Measurements from ENCODE around the gene CCNY.

CCNY gene

GRCh38 chr10:35379226-35380137, 43.2 kb downstream of the CCNY start:
- no peak for DNase-seq (ENCODE audit: low read depth in 3 of 3, low spot score in 1 of 3)

- no peak for DNase-seq (ENCODE audit: low read depth in 3 of 3, low spot score in 1 of 3)
Measured at GRCh38 chr10:35382096-35382495, 45.8 kb downstream of the CCNY start.

- no peak for DNase-seq (ENCODE audit: low read depth in 3 of 3, low spot score in 1 of 3)
Measured at GRCh38 chr10:35384265-35384868, 48.1 kb downstream of the CCNY start.

- no peak for DNase-seq (ENCODE audit: low read depth in 3 of 3, low spot score in 1 of 3)
Measured at GRCh38 chr10:35386594-35387174, 50.4 kb downstream of the CCNY start.

DNA sequence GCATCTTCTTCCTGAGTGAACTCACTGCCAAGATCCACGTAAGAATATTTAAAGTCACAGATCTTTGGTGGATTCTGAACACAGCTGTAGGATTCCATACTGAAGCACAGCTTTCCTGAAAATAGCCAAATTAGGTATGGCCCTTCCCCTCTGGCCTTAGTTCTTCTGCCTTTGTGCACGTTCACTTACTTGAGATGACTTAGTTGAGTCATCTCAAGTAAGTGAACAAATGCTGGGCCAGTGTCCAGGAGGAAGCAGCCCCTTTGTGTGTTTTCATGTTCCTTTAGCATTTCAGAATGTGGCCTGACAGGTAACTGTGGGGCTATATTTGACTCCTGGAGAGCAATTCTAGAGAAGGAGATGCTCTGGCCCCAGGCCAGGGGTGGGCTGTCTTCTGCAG, 51.5 kb downstream of the CCNY start:
- no peak for DNase-seq (ENCODE audit: low read depth in 3 of 3, low spot score in 1 of 3)

DNA sequence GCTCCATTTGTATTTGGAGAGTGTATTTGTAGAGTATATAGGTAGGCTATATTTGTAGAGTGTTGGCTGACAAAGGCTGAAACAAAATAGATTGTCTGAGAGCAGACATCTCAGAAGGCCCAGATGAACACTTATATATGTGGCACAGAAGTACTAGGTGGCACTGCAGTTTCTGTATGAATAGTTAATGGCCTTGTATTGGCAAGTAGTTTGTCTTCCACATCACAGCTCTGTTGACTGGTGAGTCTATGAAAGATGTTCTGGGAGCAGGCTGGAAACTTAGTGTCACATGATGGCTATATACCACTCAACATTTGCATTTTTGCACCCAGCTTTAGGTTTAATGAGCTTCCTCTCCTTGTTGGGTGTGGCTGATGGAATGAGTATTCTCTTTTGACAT, 51.9 kb downstream of the CCNY start:
- no peak for DNase-seq (ENCODE audit: low read depth in 3 of 3, low spot score in 1 of 3)

DNA sequence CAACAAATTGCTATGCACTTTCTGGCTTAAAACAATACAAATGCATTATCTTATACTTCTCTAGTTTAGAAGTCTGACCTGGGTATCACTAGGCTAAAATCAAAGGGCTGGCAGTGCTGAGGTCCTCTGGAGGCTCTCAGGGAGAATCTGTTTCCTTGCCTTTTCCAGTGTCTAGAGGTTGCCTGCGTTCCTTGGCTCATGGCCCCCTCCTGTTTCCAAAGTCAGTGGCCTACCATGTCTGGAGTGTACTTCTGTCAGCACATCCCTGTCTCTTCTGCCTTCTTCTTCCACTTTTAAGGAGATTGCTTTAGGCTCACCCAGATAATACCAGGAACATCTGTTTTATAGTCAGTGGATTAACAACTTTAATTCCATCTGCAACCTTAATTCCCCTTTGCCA, 52.4 kb downstream of the CCNY start:
- no peak for DNase-seq (ENCODE audit: low read depth in 3 of 3, low spot score in 1 of 3)

- no peak for DNase-seq (ENCODE audit: low read depth in 3 of 3, low spot score in 1 of 3)
Measured at GRCh38 chr10:35390161-35390840, 54.0 kb downstream of the CCNY start.

DNA sequence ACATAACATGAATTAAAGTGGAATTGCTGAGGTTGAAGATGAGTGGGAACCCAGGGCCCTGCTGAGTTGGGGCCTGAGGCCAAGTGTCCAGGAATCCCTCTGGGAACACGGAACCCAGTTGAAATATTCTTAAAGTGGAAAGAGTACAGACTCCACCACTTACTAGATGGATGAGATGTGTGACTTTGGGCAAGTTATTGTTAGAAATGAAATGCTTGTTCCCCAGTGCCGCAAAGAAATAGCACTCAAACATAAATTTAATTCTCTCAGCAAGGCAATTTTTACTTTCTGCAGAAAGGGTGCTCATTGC, 54.5 kb downstream of the CCNY start:
- DNase-seq (ENCODE audit: low read depth in 3 of 3, low spot score in 1 of 3) = no peak

GRCh38 chr10:35391153-35391953, 55.0 kb downstream of the CCNY start:
- DNase-seq (ENCODE audit: low read depth in 3 of 3, low spot score in 1 of 3) = no peak

DNA sequence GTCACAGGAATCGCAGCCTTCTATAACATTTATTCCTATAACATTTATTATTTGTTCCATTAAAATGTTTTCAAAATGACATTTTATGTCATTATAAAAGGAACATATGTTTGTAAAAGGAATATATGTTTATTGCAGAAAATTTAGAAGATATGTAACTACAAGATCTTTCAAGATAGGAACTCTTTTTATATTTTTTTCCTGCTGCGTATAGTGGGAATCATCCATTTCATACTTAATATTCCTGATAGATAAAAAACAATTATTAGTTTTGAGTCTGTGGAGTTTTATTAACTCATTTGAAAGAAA, 55.6 kb downstream of the CCNY start:
- DNase-seq (ENCODE audit: low read depth in 3 of 3, low spot score in 1 of 3) = no peak

GRCh38 chr10:35392482-35393228, 56.3 kb downstream of the CCNY start:
- DNase-seq (ENCODE audit: low read depth in 3 of 3, low spot score in 1 of 3) = no peak

- DNase-seq (ENCODE audit: low read depth in 3 of 3, low spot score in 1 of 3) = no peak
Measured at GRCh38 chr10:35394411-35394851, 58.1 kb downstream of the CCNY start.

DNA sequence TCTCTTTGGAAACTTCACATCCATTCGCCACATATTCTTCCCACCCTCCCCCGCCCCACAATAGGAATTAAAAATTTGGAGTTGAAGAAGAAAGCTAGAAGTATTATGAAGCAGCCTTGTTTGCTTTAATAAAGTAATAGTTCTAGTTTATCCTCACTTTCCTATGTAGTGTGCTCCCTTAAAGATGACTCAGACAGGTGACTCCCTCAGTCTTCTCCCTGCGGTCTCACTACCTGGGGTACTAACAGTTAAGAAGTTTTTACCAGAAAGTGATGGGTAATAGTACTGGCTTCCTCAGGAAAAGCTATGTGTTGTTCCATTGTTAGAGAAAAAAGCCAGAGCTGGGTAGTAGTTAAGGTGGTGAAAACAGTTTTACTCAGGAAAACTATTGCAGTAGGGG, 58.6 kb downstream of the CCNY start:
- DNase-seq (ENCODE audit: low read depth in 3 of 3, low spot score in 1 of 3) = no peak

GRCh38 chr10:35396560-35397434, 60.5 kb downstream of the CCNY start:
- no peak for DNase-seq (ENCODE audit: low read depth in 3 of 3, low spot score in 1 of 3)

DNA sequence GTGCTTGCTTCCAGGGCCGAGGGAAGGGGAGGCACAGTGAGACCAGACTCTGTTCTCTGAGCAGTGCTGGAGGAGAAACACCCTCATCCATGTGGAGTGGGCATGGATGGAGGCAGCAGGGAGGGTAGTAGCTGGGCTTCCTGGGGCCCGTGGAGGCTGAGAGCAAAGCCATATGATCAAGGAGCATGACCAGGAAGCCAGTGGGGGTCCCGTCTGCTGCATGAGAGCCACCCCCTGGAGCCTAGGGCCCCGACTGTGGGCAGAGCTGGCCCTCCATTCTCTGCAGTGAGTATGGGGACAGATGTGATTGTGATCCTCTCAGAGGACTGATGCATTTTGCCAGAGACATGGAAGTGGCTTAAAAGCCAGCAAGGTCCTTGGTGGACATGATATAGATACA, 61.6 kb downstream of the CCNY start:
- DNase-seq (ENCODE audit: low read depth in 3 of 3, low spot score in 1 of 3) = no peak

GRCh38 chr10:35398355-35398754, 62.0 kb downstream of the CCNY start:
- no peak for DNase-seq (ENCODE audit: low read depth in 3 of 3, low spot score in 1 of 3)

GRCh38 chr10:35398908-35399307, 62.6 kb downstream of the CCNY start:
- DNase-seq (ENCODE audit: low read depth in 3 of 3, low spot score in 1 of 3) = no peak

GRCh38 chr10:35399414-35400009, 63.2 kb downstream of the CCNY start:
- no peak for DNase-seq (ENCODE audit: low read depth in 3 of 3, low spot score in 1 of 3)

Data from stimulated activated CD4-positive, alpha-beta T cell treated with anti-CD3 and anti-CD28 coated beads, TNF-alpha, amount 100 ng/mL, for 1 hour (primary cell).